Measurements from ENCODE around the gene RFX6.

DNA sequence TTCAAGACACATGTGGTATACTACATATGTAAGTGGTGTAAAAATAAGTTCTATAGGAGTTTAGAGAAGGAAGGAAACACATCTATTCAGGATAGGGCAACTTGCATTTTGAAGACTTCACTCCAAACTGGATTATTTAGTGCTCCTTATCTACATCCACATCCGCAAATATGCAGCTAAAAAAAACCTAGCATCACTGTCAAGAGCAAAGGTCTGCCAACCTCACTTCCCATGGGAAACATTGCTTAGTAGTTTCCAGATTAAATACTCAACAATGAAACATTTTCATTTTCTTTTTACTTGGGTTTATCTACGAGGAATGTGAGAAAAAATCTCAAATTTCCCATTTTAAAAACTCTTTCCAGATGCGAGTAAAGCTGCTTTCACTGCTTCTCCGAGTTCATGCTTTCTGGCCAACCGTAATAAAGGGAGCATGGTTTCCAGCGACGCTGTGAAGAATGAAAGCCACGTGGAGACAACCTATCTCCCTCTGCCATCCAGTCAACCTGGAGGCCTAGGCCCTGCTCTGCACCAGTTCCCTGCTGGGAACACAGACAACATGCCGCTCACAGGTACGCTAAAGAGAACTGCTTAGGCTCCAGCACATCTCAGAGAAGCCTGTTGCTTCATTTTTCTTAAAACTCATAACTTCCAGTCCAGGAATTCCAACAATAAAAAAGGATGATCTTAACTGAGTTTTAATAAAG, 48.2 kb downstream of the RFX6 start:
- TF ChIP-seq, protein P1, sequence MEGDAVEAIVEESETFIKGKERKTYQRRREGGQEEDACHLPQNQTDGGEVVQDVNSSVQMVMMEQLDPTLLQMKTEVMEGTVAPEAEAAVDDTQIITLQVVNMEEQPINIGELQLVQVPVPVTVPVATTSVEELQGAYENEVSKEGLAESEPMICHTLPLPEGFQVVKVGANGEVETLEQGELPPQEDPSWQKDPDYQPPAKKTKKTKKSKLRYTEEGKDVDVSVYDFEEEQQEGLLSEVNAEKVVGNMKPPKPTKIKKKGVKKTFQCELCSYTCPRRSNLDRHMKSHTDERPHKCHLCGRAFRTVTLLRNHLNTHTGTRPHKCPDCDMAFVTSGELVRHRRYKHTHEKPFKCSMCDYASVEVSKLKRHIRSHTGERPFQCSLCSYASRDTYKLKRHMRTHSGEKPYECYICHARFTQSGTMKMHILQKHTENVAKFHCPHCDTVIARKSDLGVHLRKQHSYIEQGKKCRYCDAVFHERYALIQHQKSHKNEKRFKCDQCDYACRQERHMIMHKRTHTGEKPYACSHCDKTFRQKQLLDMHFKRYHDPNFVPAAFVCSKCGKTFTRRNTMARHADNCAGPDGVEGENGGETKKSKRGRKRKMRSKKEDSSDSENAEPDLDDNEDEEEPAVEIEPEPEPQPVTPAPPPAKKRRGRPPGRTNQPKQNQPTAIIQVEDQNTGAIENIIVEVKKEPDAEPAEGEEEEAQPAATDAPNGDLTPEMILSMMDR (IDR thresholded peaks at IDR 0.05; ENCODE audit: insufficient read depth, low read depth, low read length) = no peak
- no peak for TF ChIP-seq EZH2 (IDR thresholded peaks at IDR 0.05; ENCODE audit: insufficient read depth, low read length)
